Measurements from ENCODE around the gene IGF2BP1. TPM values are rescaled to one million over a fixed set of nuclear protein-coding genes. Genes with fewer than 3 reads are reported as not detected.

IGF2BP1 gene
- total and polyA plus RNA-seq, 2 of the 8 experiments (the other 6 are each of a cell fraction or from before 2014, with no cell fraction given) = 41.6 to 513 TPM

DNA sequence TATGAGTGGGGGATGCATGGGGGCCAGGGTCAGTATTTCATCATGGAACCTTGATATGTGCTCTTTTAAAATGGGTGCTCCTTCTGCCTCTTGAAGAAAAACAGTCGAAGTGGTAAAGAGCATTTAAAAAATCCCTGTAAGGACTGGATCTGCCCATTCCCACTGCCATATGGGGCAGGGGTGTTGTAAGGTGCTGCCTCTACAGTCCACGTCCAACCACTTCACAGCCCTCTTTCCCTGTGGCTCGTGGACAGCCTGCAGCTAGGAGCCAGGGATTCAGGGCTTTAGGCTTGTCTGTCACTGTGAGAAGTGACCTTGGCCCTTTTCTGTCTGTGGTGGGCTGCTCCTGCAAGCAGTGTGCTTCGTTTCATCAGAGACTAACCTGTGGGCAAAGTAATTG is 44.3 kb downstream of the IGF2BP1 start (continued):
- TF ChIP-seq, protein P1, sequence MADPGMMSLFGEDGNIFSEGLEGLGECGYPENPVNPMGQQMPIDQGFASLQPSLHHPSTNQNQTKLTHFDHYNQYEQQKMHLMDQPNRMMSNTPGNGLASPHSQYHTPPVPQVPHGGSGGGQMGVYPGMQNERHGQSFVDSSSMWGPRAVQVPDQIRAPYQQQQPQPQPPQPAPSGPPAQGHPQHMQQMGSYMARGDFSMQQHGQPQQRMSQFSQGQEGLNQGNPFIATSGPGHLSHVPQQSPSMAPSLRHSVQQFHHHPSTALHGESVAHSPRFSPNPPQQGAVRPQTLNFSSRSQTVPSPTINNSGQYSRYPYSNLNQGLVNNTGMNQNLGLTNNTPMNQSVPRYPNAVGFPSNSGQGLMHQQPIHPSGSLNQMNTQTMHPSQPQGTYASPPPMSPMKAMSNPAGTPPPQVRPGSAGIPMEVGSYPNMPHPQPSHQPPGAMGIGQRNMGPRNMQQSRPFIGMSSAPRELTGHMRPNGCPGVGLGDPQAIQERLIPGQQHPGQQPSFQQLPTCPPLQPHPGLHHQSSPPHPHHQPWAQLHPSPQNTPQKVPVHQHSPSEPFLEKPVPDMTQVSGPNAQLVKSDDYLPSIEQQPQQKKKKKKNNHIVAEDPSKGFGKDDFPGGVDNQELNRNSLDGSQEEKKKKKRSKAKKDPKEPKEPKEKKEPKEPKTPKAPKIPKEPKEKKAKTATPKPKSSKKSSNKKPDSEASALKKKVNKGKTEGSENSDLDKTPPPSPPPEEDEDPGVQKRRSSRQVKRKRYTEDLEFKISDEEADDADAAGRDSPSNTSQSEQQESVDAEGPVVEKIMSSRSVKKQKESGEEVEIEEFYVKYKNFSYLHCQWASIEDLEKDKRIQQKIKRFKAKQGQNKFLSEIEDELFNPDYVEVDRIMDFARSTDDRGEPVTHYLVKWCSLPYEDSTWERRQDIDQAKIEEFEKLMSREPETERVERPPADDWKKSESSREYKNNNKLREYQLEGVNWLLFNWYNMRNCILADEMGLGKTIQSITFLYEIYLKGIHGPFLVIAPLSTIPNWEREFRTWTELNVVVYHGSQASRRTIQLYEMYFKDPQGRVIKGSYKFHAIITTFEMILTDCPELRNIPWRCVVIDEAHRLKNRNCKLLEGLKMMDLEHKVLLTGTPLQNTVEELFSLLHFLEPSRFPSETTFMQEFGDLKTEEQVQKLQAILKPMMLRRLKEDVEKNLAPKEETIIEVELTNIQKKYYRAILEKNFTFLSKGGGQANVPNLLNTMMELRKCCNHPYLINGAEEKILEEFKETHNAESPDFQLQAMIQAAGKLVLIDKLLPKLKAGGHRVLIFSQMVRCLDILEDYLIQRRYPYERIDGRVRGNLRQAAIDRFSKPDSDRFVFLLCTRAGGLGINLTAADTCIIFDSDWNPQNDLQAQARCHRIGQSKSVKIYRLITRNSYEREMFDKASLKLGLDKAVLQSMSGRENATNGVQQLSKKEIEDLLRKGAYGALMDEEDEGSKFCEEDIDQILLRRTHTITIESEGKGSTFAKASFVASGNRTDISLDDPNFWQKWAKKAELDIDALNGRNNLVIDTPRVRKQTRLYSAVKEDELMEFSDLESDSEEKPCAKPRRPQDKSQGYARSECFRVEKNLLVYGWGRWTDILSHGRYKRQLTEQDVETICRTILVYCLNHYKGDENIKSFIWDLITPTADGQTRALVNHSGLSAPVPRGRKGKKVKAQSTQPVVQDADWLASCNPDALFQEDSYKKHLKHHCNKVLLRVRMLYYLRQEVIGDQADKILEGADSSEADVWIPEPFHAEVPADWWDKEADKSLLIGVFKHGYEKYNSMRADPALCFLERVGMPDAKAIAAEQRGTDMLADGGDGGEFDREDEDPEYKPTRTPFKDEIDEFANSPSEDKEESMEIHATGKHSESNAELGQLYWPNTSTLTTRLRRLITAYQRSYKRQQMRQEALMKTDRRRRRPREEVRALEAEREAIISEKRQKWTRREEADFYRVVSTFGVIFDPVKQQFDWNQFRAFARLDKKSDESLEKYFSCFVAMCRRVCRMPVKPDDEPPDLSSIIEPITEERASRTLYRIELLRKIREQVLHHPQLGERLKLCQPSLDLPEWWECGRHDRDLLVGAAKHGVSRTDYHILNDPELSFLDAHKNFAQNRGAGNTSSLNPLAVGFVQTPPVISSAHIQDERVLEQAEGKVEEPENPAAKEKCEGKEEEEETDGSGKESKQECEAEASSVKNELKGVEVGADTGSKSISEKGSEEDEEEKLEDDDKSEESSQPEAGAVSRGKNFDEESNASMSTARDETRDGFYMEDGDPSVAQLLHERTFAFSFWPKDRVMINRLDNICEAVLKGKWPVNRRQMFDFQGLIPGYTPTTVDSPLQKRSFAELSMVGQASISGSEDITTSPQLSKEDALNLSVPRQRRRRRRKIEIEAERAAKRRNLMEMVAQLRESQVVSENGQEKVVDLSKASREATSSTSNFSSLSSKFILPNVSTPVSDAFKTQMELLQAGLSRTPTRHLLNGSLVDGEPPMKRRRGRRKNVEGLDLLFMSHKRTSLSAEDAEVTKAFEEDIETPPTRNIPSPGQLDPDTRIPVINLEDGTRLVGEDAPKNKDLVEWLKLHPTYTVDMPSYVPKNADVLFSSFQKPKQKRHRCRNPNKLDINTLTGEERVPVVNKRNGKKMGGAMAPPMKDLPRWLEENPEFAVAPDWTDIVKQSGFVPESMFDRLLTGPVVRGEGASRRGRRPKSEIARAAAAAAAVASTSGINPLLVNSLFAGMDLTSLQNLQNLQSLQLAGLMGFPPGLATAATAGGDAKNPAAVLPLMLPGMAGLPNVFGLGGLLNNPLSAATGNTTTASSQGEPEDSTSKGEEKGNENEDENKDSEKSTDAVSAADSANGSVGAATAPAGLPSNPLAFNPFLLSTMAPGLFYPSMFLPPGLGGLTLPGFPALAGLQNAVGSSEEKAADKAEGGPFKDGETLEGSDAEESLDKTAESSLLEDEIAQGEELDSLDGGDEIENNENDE (IDR thresholded peaks at IDR 0.05; ENCODE audit: insufficient replicate concordance, low read length) = no peak
- TF ChIP-seq HDAC6 (IDR thresholded peaks at IDR 0.05; ENCODE audit: low read depth, low read length) (no peak), JUN (IDR thresholded peaks at IDR 0.05; ENCODE audit: low read depth, low read length) (no peak), CBX5 (IDR thresholded peaks at IDR 0.05; ENCODE audit: low read depth, low read length) (no peak), FOSL1 (IDR thresholded peaks at IDR 0.05; ENCODE audit: insufficient read depth, low read depth, low read length) (no peak), TEAD4 (IDR thresholded peaks at IDR 0.05; ENCODE audit: low read depth, low read length) (no peak), GTF2F1 (IDR thresholded peaks at IDR 0.05; ENCODE audit: borderline replicate concordance, low read depth, low read length) (no peak), EZH2 (IDR thresholded peaks at IDR 0.05; ENCODE audit: low read depth, low read length, severe bottlenecking) (no peak), KDM1A (IDR thresholded peaks at IDR 0.05; ENCODE audit: borderline replicate concordance, low read length) (no peak), RAD21 (IDR thresholded peaks at IDR 0.05 in 1 of 2, conservative IDR thresholded peaks at IDR 0.05 in 1 of 2; ENCODE audit: low read depth in 2 of 2, low read length in 2 of 2) (no peak)
